ENCODE measurements around the gene IPCEF1. TPM values are rescaled to one million over a fixed set of nuclear protein-coding genes. Genes with fewer than 3 reads are reported as not detected.

Gene IPCEF1
- total and polyA plus RNA-seq, 2 of the 8 experiments (the other 6 are each of a cell fraction or from before 2014, with no cell fraction given): 0.41 to 0.78 TPM

- TF ChIP-seq RBBP5 (IDR thresholded peaks at IDR 0.05; ENCODE audit: borderline replicate concordance, low read depth, low read length): no peak
- TF ChIP-seq HDAC2 (IDR thresholded peaks at IDR 0.05; ENCODE audit: borderline replicate concordance in 1 of 2, low read depth in 2 of 2, low read length in 2 of 2): no peak
Observed at GRCh38 chr6:154112181-154112809, 244.3 kb downstream of the IPCEF1 start (continued).
